SK-N-SH (cell line): ENCODE measurements around the gene IPPK.

Source experiments
- CTCF ChIP-seq: fragments of 200-600 bp; sonication (generic); IDR thresholded peaks from 2 replicates; pipeline ENCODE4 v1.6.1; 2017; ENCODE audit warnings: antibody characterized with exemption, mild to moderate bottlenecking, moderate library complexity
- EP300 ChIP-seq, 2 experiments: IDR thresholded peaks; 2 replicates each; pipeline versions ENCODE4 v1.4.0 to v1.6.1; 2012; ENCODE audit warnings: borderline replicate concordance in 1 of 2, low read depth in 1 of 2, low read length in 1 of 2
- EZH2phosphoT487 ChIP-seq: fragments of 200-600 bp; sonication (generic); IDR thresholded peaks from 2 replicates; pipeline ENCODE4 v1.6.1; 2017; ENCODE audit warnings: low read depth, mixed run types, mild to moderate bottlenecking, antibody characterized with exemption, moderate library complexity, borderline replicate concordance
- FOXJ3 ChIP-seq: sonication (generic); formaldehyde crosslinking; IDR thresholded peaks from 2 replicates; pipeline ENCODE4 v1.5.1; 2020; ENCODE audit warnings: mild to moderate bottlenecking, missing genetic modification reagents
- JUND ChIP-seq: IDR thresholded peaks from 2 replicates; pipeline ENCODE4 v1.4.0; 2012
- POLR2AphosphoS5 ChIP-seq: IDR thresholded peaks from 2 replicates; pipeline ENCODE4 v1.6.1; 2012; ENCODE audit warnings: low read depth, low read length
- RAD21 ChIP-seq: IDR thresholded peaks from 2 replicates; pipeline ENCODE4 v1.6.1; 2012; ENCODE audit warnings: mild to moderate bottlenecking, low read length
- REST ChIP-seq: IDR thresholded peaks from 2 replicates; pipeline ENCODE4 v1.6.1; 2012; ENCODE audit warnings: mild to moderate bottlenecking, low read depth, low read length, moderate library complexity
- RFX5 ChIP-seq: IDR thresholded peaks from 2 replicates; pipeline ENCODE4 v1.6.1; 2012; ENCODE audit warnings: mild to moderate bottlenecking, improper control_type of control experiment, low read length
- SMC3 ChIP-seq: IDR thresholded peaks from 2 replicates; pipeline ENCODE4 v1.6.1; 2012; ENCODE audit warnings: low read depth, low read length, improper control_type of control experiment
- TAF1 ChIP-seq: IDR thresholded peaks from 2 replicates; pipeline ENCODE4 v1.6.1; 2012; ENCODE audit warnings: low read depth, mild to moderate bottlenecking, low read length, moderate library complexity, borderline replicate concordance
- YY1 ChIP-seq: IDR thresholded peaks from 2 replicates; pipeline ENCODE4 v1.4.0; 2012; ENCODE audit warnings: low read depth, mild to moderate bottlenecking

- TF ChIP-seq REST (no peak), CTCF (no peak), RAD21 (no peak), FOXJ3 (CRISPR knock-in tag) (no peak), JUND (no peak), POLR2AphosphoS5 (no peak), TAF1 (no peak), EP300 (IDR thresholded peaks at IDR 0.05; ENCODE audit: borderline replicate concordance in 1 of 2, low read depth in 1 of 2, low read length in 1 of 2) (no peak), RFX5 (no peak), EZH2phosphoT487 (no peak), SMC3 (no peak), YY1 (no peak)
These were observed 12.3 kb upstream of the IPPK start for GRCh38 chr9:92682269-92682668.
